GM10266 (cell line): ENCODE measurements around the gene PCBP3.

Source experiments
- DNase-seq: peaks from one replicate; pipeline ENCODE4 v3.0.0; 2012; ENCODE audit errors: extremely low spot score
- CTCF ChIP-seq: IDR thresholded peaks from 2 replicates; pipeline ENCODE4 v1.5.1; 2012; ENCODE audit warnings: mild to moderate bottlenecking, low read depth; ENCODE audit not compliant: control insufficient read depth, insufficient read depth; ENCODE audit errors: missing control alignments

Gene PCBP3

GRCh38 chr21:45965084-45965809 lies 321.7 kb downstream of the PCBP3 start:
- TF ChIP-seq CTCF: no peak
- DNase-seq: no peak

GRCh38 chr21:45966791-45967394 lies 323.4 kb downstream of the PCBP3 start:
- no peak for TF ChIP-seq CTCF
- no peak for DNase-seq

- DNase-seq: no peak
- TF ChIP-seq CTCF: peak; percentile 2
These were observed 326.6 kb downstream of the PCBP3 start for GRCh38 chr21:45969921-45970673.

GRCh38 chr21:45970674-45971615 lies 327.4 kb downstream of the PCBP3 start:
- peak; percentile 89 for TF ChIP-seq CTCF
- peak; percentile 75 for DNase-seq

GRCh38 chr21:45971616-45972352 lies 328.3 kb downstream of the PCBP3 start:
- DNase-seq: no peak
- TF ChIP-seq CTCF: no peak

GRCh38 chr21:45972353-45972715 lies 328.8 kb downstream of the PCBP3 start:
- TF ChIP-seq CTCF: no peak

More at GRCh38 chr21:45972353-45972715, 328.8 kb downstream of the PCBP3 start:
- DNase-seq: no peak
